ENCODE measurements around the gene FBXO41. TPM values are rescaled to one million over a fixed set of nuclear protein-coding genes. Genes with fewer than 3 reads are reported as not detected.
A peak's percentile ranks its signal among the peaks of the same experiment; 100 is the strongest.

The FBXO41 gene
- total RNA-seq, 1 experiment from 2014 or later = 34.9 TPM

GRCh38 chr2:73283545-73284295, 558 bp downstream of the FBXO41 start:
- ChIA-PET RAD21 (ENCODE audit: low non-redundant PET in 1 of 2, low total read pairs in 2 of 2, uncharacterized antibody in 2 of 2, unreplicated experiment in 2 of 2) (no interaction called here), POLR2A (interaction anchor here (0.6 to 1.0 kb wide), 2 partner anchors 50 to 67 kb away, joined by 3 read pairs; partner anchors contain the start of gene PRADC1), CTCF (no interaction called here)
- TF ChIP-seq, protein P1, sequence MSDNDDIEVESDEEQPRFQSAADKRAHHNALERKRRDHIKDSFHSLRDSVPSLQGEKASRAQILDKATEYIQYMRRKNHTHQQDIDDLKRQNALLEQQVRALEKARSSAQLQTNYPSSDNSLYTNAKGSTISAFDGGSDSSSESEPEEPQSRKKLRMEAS (IDR thresholded peaks at IDR 0.05) = peak; percentile 71
- TF ChIP-seq, protein P2, sequence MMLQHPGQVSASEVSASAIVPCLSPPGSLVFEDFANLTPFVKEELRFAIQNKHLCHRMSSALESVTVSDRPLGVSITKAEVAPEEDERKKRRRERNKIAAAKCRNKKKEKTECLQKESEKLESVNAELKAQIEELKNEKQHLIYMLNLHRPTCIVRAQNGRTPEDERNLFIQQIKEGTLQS (IDR thresholded peaks at IDR 0.05) = no peak
- no peak for TF ChIP-seq EGR1 (IDR thresholded peaks at IDR 0.05; ENCODE audit: low read depth)
- peak; percentile 60 for TF ChIP-seq ZFX (IDR thresholded peaks at IDR 0.05)
- TF ChIP-seq SIN3A (IDR thresholded peaks at IDR 0.05; ENCODE audit: low read depth) = no peak
- no peak for TF ChIP-seq SP1 (IDR thresholded peaks at IDR 0.05; ENCODE audit: low read depth)
- no peak for TF ChIP-seq EZH2 (IDR thresholded peaks at IDR 0.05)
- Histone ChIP-seq H4K20me1 (ENCODE audit: insufficient read depth) (peaks cover 3% of the 10 kb centered on the region; the same call in 1 of the 2 replicates), H3K27ac (ENCODE audit: low read depth, low read length) (peak overlapping the region; percentile 91), H3K36me3 (ENCODE audit: control insufficient read depth in 1 of 2, insufficient read depth in 2 of 2, low read length in 2 of 2) (peaks cover 2 to 9% of the 10 kb centered on the region in 2 experiments; a peak in 1 of 4 replicates), H3K4me3 (replicated peaks in 1 of 2; ENCODE audit: low read depth in 1 of 2, low read length in 2 of 2) (peak overlapping the region; percentile 76 to 85), H3K4me2 (ENCODE audit: low read length) (peak overlapping the region; percentile 99), H3K9me3 (ENCODE audit: control insufficient read depth in 1 of 2, insufficient read depth in 1 of 2, low read depth in 1 of 2, low read length in 2 of 2) (no peaks in the 10 kb centered on the region), H3K79me2 (ENCODE audit: insufficient read depth, low read length) (peaks cover 54% of the 10 kb centered on the region), H3K4me1 (ENCODE audit: control insufficient read depth in 1 of 2, insufficient read depth in 2 of 2, low read length in 2 of 2) (peaks cover 11 to 36% of the 10 kb centered on the region in 2 experiments), H2AFZ (ENCODE audit: low read depth, low read length, poor library complexity, severe bottlenecking) (no peak overlapping the region), H3K27me3 (ENCODE audit: insufficient read depth, low read length) (no peaks in the 10 kb centered on the region), H3K9ac (ENCODE audit: low read length) (peak overlapping the region; percentile 87), H3K9me2 (ENCODE audit: insufficient read depth) (no peaks in the 10 kb centered on the region)
- ATAC-seq (peak; percentile 39), DNase-seq (ENCODE audit: low read depth, low spot score) (no peak)
- intact Hi-C loops (cut with micrococcal nuclease) = no loop called here
- no TSS peak for BruUV-seq (replicated peaks)

DNA sequence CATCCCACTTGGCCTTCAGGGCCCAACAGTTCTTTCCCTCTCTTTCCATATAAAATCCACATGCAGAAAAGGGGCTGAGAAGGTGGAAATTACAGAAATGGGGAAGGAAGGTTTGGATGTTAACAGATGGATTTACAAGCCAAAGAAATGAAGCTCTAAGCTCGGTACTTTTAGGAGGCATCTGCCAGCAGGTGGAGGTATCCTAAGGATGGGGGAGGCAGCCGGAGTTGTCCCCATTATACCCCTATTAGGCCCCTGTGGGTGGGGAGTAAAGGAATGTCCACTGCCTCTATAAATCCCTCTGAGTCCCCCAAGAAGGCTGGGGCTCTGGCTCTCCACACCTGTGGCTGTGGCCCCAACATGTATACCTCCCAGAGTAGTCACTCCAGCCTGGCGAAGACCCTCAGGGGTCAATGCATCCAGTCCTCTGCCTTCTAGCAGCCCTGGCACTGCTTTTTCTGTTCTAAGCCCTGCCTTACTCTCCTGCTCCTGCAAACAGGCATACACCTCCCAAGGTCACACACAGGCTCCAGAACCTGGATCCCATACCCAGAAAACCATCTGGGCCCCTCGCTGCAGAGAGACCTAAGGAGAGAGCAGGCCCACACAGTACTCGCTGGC, 1.2 kb downstream of the FBXO41 start:
- peak overlapping the region; percentile 91 for H3K27ac ChIP-seq (ENCODE audit: low read depth, low read length)
- H3K4me2 ChIP-seq (ENCODE audit: low read length) = peak overlapping the region; percentile 99
- no TSS peak for BruUV-seq (replicated peaks)
- H3K79me2 ChIP-seq (ENCODE audit: insufficient read depth, low read length) = peaks cover 61% of the 10 kb centered on the region
- H3K9me3 ChIP-seq (ENCODE audit: control insufficient read depth in 1 of 2, insufficient read depth in 1 of 2, low read depth in 1 of 2, low read length in 2 of 2) = no peaks in the 10 kb centered on the region
- peak overlapping the region; percentile 76 to 85 for H3K4me3 ChIP-seq (replicated peaks in 1 of 2; ENCODE audit: low read depth in 1 of 2, low read length in 2 of 2)
- RAD21 ChIA-PET (ENCODE audit: low non-redundant PET in 1 of 2, low total read pairs in 2 of 2, uncharacterized antibody in 2 of 2, unreplicated experiment in 2 of 2) = no interaction called here
- TF ChIP-seq POLR2AphosphoS5 (IDR thresholded peaks at IDR 0.05; ENCODE audit: low read depth, low read length) (no peak), CBX3 (IDR thresholded peaks at IDR 0.05; ENCODE audit: low read depth) (no peak)
- TF ChIP-seq, protein P3, sequence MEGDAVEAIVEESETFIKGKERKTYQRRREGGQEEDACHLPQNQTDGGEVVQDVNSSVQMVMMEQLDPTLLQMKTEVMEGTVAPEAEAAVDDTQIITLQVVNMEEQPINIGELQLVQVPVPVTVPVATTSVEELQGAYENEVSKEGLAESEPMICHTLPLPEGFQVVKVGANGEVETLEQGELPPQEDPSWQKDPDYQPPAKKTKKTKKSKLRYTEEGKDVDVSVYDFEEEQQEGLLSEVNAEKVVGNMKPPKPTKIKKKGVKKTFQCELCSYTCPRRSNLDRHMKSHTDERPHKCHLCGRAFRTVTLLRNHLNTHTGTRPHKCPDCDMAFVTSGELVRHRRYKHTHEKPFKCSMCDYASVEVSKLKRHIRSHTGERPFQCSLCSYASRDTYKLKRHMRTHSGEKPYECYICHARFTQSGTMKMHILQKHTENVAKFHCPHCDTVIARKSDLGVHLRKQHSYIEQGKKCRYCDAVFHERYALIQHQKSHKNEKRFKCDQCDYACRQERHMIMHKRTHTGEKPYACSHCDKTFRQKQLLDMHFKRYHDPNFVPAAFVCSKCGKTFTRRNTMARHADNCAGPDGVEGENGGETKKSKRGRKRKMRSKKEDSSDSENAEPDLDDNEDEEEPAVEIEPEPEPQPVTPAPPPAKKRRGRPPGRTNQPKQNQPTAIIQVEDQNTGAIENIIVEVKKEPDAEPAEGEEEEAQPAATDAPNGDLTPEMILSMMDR (IDR thresholded peaks at IDR 0.05 in 2 of 3, conservative IDR thresholded peaks at IDR 0.05 in 1 of 3; ENCODE audit: borderline replicate concordance in 1 of 3, insufficient read depth in 1 of 3, low read depth in 2 of 3, low read length in 2 of 3) = peak in 2 of 3 experiments; percentile 17 to 27; a peak in 2 of 6 replicates
- no peaks in the 10 kb centered on the region for H3K27me3 ChIP-seq (ENCODE audit: insufficient read depth, low read length)
- H3K4me1 ChIP-seq (ENCODE audit: control insufficient read depth in 1 of 2, insufficient read depth in 2 of 2, low read length in 2 of 2) = peaks cover 11 to 36% of the 10 kb centered on the region in 2 experiments
- H4K20me1 ChIP-seq (ENCODE audit: insufficient read depth) = peaks cover 4% of the 10 kb centered on the region; the same call in 1 of the 2 replicates
- ATAC-seq (no peak), DNase-seq (ENCODE audit: low read depth, low spot score) (no peak)
- peak overlapping the region; percentile 87 for H3K9ac ChIP-seq (ENCODE audit: low read length)
- CTCF ChIA-PET = no interaction called here
- intact Hi-C loops (cut with micrococcal nuclease) = no loop called here
- no peak overlapping the region for H2AFZ ChIP-seq (ENCODE audit: low read depth, low read length, poor library complexity, severe bottlenecking)
- H3K36me3 ChIP-seq (ENCODE audit: control insufficient read depth in 1 of 2, insufficient read depth in 2 of 2, low read length in 2 of 2) = peaks cover 2 to 9% of the 10 kb centered on the region in 2 experiments; a peak in 1 of 4 replicates
- H3K9me2 ChIP-seq (ENCODE audit: insufficient read depth) = no peaks in the 10 kb centered on the region
- POLR2A ChIA-PET = no interaction called here
